Activated CD4-positive, alpha-beta T cell treated with anti-CD3 and anti-CD28 coated beads, Interleukin-2, amount 50 U/mL, for 24 hours (primary cell): ENCODE data around the gene RND3.

Experiments
- DNase-seq, 2 donors: peaks; one replicate each; pipeline ENCODE4 v3.0.0-alpha.2; 2020; ENCODE audit warnings: low read depth in 1 of 2, low spot score in 1 of 2

The RND3 gene

DNA sequence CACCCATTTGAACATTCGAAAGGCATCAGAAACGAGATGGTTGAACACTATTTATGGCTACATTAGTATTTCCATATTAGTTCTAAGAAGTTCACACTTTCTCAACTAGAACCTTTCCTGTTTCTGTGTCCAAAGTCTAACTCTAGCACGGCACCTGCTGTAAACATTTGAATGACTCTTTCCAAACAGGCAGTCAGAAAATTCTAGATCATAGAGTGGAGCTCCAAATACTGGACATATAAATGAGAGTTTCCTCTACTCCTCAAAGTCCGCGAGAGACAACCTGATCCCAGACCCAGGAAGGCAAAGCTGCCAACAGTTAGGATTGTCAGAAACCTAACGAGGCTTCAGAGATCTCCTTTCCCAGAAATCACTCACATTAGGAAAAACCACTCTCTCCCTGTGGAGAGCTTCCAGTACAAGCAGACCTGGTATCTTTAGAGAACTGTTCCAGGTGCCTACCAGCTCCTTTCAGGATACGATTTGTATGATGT, 10.6 kb downstream of the RND3 start:
- DNase-seq = no peak

DNA sequence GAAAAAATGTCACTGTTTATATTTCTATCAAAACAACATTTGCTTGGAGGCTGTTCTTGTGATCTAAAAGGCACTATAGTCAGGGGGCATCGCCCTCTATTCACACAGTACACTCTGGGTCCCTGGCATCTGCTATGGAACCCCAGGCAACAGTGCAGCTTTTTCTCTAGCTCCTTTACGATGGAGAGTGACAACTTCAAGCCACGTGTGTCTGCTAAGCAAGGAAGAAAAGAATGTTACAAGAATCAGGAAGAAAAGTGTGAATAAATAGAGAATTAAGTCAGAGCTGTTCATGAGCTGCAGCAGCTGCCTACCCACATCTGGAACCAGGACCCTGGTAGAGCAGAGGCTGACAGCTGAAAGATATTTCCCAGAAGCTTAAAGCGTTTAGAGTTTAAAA, 11.2 kb downstream of the RND3 start:
- no peak for DNase-seq

DNA sequence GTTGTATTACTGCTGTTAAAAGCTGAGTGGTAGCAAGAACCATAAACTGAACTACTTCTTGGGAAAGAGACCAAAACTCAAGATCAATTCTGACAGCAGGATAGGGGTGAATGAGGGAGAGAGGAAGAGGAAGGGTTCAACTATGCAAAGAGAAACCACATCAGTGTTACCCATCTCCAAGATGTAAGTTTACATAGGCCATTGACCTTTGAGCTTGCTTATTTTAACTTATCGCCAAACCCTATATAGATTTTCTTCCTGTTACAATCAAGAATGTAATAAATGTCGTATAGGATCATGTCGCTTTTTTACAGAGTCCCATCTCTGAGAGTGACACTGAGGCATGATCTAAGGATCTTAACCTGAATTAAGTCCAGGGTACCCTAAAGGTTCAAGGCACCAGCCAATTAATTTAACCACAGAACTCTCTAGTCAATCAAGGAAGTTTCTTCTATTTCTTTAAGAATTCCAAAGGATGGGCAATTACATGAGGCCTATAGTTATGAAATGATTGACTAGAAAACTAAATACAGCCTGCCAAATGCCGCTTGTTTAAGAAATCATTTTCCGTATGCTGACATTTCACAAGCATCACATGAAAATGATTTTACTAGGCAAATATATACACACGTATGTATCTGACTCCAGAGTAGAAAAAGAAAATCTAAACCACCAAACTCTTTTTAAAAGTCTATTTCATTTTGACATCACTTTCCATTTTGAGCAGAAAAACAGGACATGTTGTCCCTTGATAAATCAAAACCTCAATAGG, 11.8 kb downstream of the RND3 start:
- DNase-seq = no peak

DNA sequence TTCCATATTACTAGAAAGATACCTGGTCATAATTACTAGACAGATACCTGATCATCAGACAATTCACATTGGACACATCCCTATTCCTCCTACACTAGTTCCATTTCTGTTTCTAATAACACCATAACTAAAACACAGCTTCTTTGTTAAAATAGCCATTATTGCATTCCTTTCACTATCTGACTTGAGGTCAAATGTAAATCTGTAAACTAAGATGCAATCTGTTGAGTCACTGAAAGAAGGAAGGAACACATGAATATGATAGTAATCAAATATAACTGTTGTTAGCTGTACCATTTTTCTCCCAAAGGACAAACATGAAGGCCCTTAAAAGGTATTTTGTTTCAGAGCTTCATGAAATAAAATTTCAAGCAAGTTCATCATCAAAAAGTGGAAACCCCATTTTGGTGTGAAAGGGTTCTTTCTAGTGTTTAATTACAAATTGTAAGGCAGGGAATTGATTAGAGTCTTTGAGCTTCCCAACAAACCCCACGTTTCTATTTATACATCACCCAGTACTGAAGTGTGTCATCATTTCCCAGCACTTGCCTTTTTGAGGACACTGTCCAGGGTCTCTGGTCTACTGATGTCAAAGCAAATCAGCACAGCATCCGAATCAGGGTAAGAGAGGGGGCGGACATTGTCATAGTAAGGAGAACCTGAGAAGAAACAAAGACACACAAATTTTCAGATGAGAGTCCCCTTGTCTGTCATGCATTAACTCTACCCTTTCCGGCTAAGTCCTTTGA, 13.0 kb downstream of the RND3 start:
- no peak for DNase-seq

DNA sequence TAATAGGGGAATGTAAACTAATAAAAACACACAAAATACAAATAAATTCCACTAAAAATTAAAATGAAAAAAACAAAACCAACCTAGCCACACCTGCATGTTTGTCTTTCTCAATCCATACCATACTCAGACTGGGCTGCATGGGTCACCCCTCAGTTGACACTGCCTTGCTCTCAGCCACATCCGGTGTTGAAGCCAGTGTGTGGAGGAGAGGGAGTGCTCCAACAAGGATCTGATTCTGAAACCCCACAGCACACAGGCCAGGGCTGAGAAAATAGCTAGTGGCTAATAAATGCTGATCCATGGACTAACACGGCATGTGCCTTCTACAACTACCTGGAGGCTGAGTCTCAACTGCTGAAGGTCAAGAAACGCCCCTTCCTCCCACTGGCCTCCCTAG, 13.7 kb downstream of the RND3 start:
- no peak for DNase-seq

DNA sequence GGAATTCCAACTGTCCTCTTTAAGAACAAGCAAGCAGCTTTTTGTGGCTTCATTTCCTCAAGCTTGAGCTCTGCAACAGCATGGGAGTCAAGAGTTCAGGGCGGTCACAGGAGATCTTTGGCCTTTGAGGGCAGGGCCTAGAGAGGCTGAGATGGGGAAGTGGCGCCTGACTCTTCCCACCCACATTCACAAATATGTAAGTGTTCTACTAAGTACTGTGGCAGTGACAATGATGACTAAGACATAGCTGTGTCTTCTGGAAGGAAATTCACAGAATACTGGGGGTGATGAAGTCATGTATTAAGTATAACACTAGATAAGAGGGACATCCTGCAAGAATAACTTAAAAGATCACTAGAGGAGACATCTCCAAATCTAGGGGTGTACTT, 15.0 kb downstream of the RND3 start:
- no peak for DNase-seq

- DNase-seq = no peak
These were observed 15.5 kb downstream of the RND3 start for GRCh38 chr2:150471813-150472510.

DNA sequence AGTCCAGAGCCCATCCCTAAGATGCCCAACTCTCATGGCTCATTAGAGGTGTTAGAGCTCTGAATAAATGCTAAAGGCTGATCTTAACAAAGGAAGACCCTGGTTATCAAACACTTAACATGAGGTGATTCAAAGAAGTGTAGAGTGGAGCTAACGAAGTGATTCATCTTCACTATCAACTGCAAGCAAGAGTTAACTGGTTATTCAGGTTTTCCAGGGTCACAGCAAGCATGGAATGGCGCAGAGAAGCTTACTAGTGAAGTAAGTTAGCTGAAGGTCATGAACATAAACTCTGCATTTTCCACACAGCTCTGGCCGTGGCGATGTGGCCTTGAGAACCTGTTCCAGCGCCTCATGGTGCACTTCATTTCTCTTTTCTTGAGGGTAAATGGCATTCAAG, 17.0 kb downstream of the RND3 start:
- DNase-seq = no peak

DNA sequence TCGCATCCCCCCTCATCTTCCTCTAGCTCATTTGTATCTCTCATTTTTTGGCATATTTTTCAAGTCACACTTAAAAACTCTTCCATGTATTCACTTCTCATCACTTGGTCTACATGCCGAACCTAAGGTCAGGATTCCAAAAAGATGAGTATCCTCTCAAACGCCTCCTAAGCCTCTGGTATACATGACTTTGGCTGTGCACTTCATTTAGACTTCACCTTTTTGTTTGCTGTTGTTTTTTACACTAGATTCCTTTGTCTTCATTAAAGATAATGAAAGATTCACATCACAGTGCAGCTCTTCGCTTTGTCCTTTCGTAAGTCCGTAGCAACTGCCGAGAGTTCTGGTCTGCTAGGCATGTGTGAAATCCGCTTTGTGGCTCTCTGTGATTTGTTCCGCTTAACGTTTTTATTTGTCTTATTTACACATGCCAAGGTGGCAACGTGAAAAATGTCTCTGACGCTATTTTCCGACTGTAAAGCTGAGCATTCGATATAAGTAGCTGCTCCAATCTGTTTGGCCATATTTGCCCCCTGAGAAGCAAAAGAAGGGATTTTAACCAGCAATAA, 17.7 kb downstream of the RND3 start:
- no peak for DNase-seq

- no peak for DNase-seq
These were observed 19.0 kb downstream of the RND3 start for GRCh38 chr2:150468350-150468960.

DNA sequence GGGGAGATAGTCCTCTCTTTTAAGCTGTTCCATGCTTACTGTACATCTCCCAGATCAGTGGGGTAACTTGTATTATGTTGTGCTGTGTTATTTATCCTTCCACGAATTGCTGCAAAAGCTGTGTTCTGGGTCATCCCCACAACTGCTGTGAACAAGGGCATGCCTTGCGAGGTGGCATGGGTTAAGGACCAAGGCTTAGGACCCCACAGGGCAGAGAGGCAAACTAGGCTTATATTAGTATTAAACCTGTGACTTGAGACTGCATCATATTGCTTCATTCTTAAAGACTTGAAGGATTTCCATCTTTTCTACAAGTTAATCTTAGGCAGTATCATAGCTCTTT, 19.9 kb downstream of the RND3 start:
- DNase-seq = no peak

- DNase-seq = no peak
These were observed 20.5 kb downstream of the RND3 start for GRCh38 chr2:150466741-150467620.

DNA sequence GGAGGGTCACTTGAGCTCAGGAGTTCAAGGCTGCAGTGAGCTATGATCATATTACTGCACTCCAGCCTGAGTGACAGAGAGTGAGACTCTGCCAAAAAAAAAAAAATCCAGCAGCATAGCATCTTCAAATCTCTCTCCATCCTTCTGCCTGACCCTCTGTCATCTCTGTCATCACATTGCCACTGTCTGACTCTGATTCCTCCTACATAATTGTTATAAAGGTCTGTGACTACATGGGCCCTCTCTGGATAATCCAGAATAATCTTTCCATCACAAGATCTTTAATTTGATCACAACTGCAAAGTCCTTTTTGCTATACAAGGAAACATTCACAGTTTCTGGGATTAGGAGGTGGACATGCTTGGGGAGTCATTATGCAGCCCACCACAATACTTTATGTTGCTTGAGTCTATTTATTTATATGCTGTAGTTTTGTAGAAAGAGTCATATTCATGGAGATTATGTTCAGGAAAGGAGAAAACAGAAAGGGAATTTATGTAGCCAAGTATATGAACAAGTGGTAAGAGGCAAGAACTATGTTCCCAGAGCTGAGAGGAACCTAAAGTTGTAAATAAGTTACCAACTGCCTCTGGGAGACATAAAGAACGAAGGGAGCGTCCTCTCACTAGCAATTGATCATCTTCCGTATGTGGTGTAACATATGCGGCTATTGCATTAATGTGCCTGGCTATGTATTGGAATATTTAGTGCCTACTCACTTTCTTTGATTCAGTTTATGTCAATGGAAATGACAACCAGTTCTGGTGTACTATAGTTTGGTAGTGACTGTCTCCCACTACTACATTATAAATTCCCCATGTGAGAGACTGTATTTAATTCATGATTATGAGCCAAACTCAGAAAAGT, 21.5 kb downstream of the RND3 start:
- DNase-seq = no peak

DNA sequence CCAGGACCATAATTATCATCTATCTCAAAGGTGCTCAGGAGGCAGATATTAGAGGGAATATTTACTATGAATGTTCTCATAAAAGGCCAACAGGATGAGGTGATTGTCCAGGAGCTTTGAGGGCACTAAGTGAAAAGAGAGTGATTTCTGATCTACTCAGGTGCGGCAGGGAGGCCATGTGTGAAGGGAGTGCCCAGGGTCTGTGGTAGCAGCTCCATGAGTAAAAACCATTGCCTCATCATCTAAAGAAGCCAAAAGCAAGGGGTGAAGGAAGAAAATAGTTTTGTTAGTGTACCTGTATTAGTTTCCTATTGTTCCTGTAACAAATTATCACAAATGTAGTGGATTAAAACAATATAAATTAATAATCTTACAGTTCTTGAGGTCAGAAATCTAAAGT, 22.5 kb downstream of the RND3 start:
- DNase-seq = no peak

GRCh38 chr2:150464270-150464669, 23.2 kb downstream of the RND3 start:
- no peak for DNase-seq

GRCh38 chr2:150462770-150463169, 24.7 kb downstream of the RND3 start:
- DNase-seq = no peak

DNA sequence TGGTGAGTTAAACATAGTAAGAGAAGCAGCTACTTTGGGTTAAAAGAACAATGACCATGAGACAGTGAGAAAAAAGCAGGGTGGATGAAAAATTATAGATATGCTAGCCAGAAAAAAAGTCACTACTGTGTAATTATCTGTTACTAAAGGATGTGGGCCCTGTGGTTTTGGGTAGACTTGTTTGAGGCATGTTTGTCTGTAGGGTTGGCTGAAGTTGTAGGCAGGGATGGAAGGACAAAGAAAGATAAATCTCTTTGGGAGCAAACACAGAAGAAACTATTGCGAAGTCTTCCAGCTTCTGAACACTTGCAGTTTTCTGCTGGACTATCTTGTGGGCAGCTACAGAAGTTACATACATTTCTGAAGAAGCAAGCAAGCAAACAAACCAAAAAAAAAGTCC, 28.2 kb downstream of the RND3 start:
- no peak for DNase-seq

- no peak for DNase-seq
These were observed 36.7 kb downstream of the RND3 start for GRCh38 chr2:150450765-150451164.

GRCh38 chr2:150449856-150450255, 37.6 kb downstream of the RND3 start:
- no peak for DNase-seq
